ENCODE data around the gene NR1I2.

The NR1I2 gene

DNA sequence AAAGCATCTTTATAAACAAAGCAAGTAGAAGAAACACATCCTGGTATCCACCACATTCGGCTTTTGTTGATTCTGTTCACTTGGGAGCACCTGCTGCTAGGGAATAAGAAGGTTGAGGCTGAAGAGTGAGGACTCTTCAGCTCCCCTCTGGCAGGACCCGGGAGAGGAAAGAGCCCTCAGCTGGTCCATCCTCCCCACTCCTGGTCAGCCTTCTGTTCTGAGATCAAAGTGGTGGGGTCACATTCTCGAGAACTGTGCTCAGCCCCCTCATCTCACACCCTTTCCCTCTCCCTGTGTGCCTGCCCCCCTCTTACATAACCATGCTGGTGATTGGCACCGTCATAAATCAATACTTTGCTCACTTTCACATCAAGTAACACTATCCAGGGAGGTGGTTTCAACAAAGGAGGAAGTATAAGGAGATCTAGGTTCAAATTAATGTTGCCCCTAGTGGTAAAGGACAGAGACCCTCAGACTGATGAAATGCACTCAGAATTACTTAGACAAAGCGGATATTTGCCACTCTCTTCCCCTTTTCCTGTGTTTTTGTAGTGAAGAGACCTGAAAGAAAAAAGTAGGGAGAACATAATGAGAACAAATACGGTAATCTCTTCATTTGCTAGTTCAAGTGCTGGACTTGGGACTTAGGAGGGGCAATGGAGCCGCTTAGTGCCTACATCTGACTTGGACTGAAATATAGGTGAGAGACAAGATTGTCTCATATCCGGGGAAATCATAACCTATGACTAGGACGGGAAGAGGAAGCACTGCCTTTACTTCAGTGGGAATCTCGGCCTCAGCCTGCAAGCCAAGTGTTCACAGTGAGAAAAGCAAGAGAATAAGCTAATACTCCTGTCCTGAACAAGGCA is at the start of gene NR1I2:
Gene NR1I2 (plus strand): TSS at position 772 of the 869 bp plus-strand sequence.
- Histone ChIP-seq H3K4me3 (no peak within 1 kb of the TSS), H3K27ac (no peak within 1 kb of the TSS)

DNA sequence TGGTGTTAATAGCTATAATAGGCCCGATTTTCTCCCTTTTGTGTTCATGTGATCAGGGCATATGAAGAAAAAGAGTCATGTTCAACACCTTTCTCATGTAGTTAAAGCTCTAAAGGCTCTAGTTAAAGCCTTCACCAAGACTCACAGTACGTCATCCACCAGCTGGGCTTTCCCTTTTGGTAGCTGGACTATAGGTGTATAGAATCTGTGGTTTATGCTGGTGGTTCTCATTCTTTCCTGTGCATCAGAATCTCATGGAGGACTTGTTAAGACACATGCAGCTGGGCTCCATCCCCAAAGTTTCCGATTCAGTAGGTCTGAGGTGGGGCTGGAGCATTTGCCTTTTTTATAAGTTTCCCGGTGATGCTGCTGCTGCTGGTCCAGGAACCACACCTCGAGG is 48.1 kb upstream of the NR1I2 start:
- H3K4me3 ChIP-seq = no peak overlapping the region
- H3K27ac ChIP-seq = no peak overlapping the region

DNA sequence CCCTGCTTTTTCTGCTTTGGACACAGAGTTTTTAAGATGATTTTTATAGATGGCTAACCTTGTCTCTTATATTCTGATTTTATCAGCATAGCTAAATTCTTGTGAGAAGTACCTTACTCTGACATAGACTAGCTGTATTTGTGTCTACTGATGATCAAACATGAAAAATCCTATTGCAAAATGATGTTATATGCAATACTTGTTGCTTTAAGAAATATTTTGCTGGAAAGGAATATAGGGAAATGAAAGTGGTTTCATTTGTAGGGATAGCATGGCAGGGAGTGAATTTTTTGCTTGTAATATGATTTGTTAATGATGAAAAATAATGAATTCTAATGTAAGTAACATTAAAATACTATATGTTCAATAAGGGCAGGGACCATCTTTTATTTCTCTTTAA is 43.2 kb upstream of the NR1I2 start:
- no peak overlapping the region for H3K27ac ChIP-seq

DNA sequence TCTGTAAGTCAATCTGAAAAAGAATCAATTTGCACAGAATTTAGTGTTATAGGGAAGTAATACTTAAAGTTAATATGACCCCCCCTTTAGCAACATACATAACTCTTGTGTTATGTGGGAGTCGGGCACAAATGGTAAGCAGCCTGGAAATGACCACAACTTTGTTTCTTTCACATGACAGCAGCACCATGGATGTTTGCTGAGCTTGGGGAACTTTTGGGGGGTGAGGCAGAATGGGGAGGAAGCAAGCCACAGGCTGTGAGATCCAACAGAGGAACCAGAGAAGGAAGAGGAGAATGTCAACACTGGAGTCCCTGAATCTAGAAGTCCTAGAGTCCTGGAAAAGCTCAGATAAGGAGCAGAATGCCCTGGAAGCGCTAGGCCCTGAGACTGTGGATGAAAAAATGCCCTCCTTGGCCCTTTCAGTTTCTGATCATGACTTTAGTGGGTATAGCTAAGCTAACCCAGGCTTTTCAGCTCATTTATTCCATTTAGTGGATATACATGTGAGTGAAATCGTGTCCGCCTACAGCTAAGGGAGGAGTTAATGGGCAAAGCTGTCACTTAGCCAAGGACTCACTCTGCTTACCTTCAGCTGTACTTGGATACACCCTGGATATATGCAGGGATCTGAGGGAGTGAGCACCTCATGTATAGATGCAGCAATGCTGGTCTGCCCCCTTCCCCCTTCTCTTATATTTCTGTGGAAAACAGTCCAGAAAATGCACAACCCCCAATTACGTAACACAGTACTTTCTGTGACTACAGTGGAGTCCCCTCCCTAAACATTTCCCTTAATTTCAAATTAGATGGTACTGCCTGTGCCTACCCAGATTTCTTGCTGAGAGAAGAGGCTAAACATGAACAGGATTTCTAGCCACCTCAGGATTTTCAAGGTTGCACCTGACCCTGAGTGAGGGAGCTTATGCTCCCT is 40.0 kb upstream of the NR1I2 start:
- Histone ChIP-seq H3K4me3 (no peak overlapping the region), H3K27ac (no peak overlapping the region)

More for the DNA sequence above, 43.2 kb upstream of the NR1I2 start:
- H3K4me3 ChIP-seq = no peak overlapping the region

DNA sequence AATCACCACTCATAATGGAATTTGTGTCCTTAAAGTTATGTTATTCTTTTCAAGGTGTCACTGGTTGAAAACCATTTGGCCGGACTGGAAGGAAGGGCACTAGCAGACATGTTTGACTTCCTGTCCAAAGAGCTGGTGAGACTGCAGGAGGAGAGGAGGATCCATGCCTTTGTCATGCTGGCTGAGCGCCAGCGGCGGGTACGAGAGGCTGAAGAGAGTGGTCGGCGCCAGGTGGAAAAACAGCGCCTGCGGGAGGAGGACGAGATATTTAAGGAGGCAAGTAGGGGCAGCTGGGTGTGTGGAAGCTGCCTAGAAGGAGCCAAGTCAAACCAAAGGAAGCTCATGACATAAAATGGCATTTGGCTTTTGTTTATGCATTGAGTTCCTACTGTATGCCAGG is 38.0 kb upstream of the NR1I2 start:
- H3K4me3 ChIP-seq = no peak overlapping the region
- H3K27ac ChIP-seq = no peak overlapping the region

GRCh38 chr3:119745942-119746341 is 36.0 kb upstream of the NR1I2 start:
- H3K27ac ChIP-seq = no peak overlapping the region
- no peak overlapping the region for H3K4me3 ChIP-seq

DNA sequence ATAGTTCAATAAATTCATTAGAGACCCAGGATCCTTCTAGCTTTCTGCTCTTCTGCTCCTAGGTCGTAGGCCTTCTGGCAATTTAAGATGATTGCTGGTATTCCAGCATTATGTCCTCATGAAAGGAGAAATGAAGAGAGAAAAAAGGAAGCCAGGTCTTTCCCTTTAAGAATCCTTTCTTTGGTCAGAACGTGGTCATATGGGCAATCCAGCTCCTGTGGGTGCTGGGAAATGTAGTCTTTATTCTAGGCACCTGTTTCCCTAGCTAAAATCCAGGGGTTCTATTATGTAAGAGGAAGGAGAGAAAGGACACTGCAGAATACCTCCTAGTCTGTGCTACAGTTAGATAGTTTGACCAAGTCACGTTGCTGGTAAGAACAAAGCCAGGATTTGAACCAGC is 35.5 kb upstream of the NR1I2 start:
- Histone ChIP-seq H3K4me3 (no peak overlapping the region), H3K27ac (no peak overlapping the region)

DNA sequence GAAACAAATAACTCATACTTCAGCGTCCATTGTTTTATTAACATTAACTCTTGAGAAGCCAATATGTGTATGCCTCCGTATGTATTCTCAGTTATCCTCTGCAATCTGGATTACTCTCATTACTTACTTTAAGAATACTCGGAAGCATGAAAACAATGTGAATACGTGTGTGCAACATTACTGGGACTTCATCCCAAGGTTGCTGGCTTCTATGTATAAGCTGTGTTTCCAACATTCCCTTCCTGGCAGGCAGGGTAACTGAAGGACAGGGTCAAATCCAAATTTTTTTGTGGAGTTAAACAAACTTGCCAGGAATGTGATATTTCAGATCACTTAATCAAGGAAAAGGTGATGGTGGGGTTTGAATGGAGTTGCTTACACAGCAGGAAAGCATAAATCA is 34.5 kb upstream of the NR1I2 start:
- H3K27ac ChIP-seq = no peak overlapping the region

GRCh38 chr3:119748991-119749390 is 32.9 kb upstream of the NR1I2 start:
- Histone ChIP-seq H3K27ac (no peak overlapping the region), H3K4me3 (no peak overlapping the region)

More for the DNA sequence above, 34.5 kb upstream of the NR1I2 start:
- H3K4me3 ChIP-seq = no peak overlapping the region

- no peak overlapping the region for H3K27ac ChIP-seq
- H3K4me3 ChIP-seq = no peak overlapping the region
Measured at GRCh38 chr3:119751423-119751822, 30.5 kb upstream of the NR1I2 start.

- no peak overlapping the region for H3K27ac ChIP-seq
- H3K4me3 ChIP-seq = no peak overlapping the region
Measured at GRCh38 chr3:119759962-119760361, 21.9 kb upstream of the NR1I2 start.

- H3K27ac ChIP-seq = no peak overlapping the region
Measured at GRCh38 chr3:119762876-119763275, 19.0 kb upstream of the NR1I2 start.

GRCh38 chr3:119763466-119763865 is 18.4 kb upstream of the NR1I2 start:
- H3K27ac ChIP-seq = no peak overlapping the region
- no peak overlapping the region for H3K4me3 ChIP-seq

More at GRCh38 chr3:119762876-119763275, 19.0 kb upstream of the NR1I2 start:
- no peak overlapping the region for H3K4me3 ChIP-seq

- Histone ChIP-seq H3K27ac (no peak overlapping the region), H3K4me3 (no peak overlapping the region)
Measured at GRCh38 chr3:119765239-119765638, 16.7 kb upstream of the NR1I2 start.

GRCh38 chr3:119767936-119768601 is 13.8 kb upstream of the NR1I2 start:
- H3K27ac ChIP-seq = no peak overlapping the region
- H3K4me3 ChIP-seq = no peak overlapping the region

- Histone ChIP-seq H3K4me3 (no peak overlapping the region), H3K27ac (no peak overlapping the region)
Measured at GRCh38 chr3:119768668-119769393, 13.1 kb upstream of the NR1I2 start.

GRCh38 chr3:119769394-119770149 is 12.3 kb upstream of the NR1I2 start:
- H3K27ac ChIP-seq = no peak overlapping the region
- no peak overlapping the region for H3K4me3 ChIP-seq

DNA sequence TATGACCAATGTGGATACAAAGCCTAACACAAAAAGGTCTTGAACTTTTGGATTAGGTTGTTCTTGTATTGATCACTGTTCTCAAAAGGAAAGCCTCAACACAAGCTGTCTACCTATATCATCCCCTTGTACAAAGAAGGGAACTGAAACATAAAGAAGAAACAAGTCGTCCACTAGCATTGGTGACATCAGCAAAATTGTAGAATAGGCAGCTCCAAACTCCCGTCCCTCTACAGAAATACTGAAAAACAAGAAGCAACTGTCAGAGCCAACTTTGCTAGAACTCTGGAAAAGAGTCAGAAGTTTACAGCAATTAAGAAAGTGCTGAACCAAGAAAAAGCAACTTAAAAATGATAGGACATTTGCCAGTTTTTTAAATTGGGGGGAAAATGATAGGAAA is 7.5 kb upstream of the NR1I2 start:
- Histone ChIP-seq H3K4me3 (no peak overlapping the region), H3K27ac (no peak overlapping the region)

GRCh38 chr3:119776304-119776703 is 5.6 kb upstream of the NR1I2 start:
- Histone ChIP-seq H3K4me3 (no peak overlapping the region), H3K27ac (no peak overlapping the region)

Data from skin epidermis (tissue), 12 donors.